Activated T-cell treated with anti-CD3 and anti-CD28 coated beads, Interleukin-2, amount 50 U/mL, for 72 hours (primary cell): Measurements from ENCODE around the gene FAM227A. TPM values are rescaled to one million over a fixed set of nuclear protein-coding genes. Genes with fewer than 3 reads are reported as not detected.
"Not testable (repeated sequence)": the region's sequence is repeated elsewhere in the genome, so short reads cannot be mapped to it uniquely, and the experiment has no call there.

ENCODE experiments used
- ATAC-seq, 2 donors: fragments of 150-1000 bp; cut with Tn5 transposase; replicated peaks in 1 of 2; 2 replicates each; pipeline ENCODE4 v1.10.0; 2021; ENCODE audit warnings: moderate library complexity in 2 of 2, mild to moderate bottlenecking in 1 of 2
- DNase-seq, 2 donors: peaks; one replicate each; pipeline ENCODE4 v3.0.0; 2021 to 2022; ENCODE audit warnings: mixed read lengths in 1 of 2
- H3K27ac Mint-ChIP-seq: one replicate; pipeline ENCODE4 v1.8.0; 2022; ENCODE audit warnings: mild to moderate bottlenecking, moderate library complexity, mixed read lengths
- H3K27me3 Mint-ChIP-seq: one replicate; pipeline ENCODE4 v1.8.0; 2022; ENCODE audit warnings: low read depth, mixed read lengths
- H3K36me3 Mint-ChIP-seq, 2 donors: one replicate each; pipeline ENCODE4 v1.8.0; 2022; ENCODE audit warnings: mixed read lengths in 2 of 2, mild to moderate bottlenecking in 1 of 2; ENCODE audit not compliant: insufficient read depth in 2 of 2
- H3K4me1 Mint-ChIP-seq: one replicate; pipeline ENCODE4 v1.8.0; 2022; ENCODE audit warnings: low read depth, mixed read lengths
- H3K4me3 Mint-ChIP-seq, 2 donors: one replicate each; pipeline ENCODE4 v1.8.0; 2022; ENCODE audit warnings: mild to moderate bottlenecking in 2 of 2, mixed read lengths in 2 of 2, moderate library complexity in 2 of 2
- H3K9me3 Mint-ChIP-seq, 2 donors: one replicate each; pipeline ENCODE4 v1.8.0; 2022; ENCODE audit warnings: mixed read lengths in 2 of 2
- total RNA-seq, 2 donors: library from RNA; stranded (reverse); gene quantifications; one replicate each; pipeline ENCODE4 v1.2.3, GENCODE V29; 2022

Gene FAM227A
- total RNA-seq, 2 donors from 2014 or later: 0.28 to 0.34 TPM

- Mint-ChIP-seq H3K27ac (no peak overlapping the region), H3K4me3 (no peak overlapping the region), H3K36me3 (peaks cover 0 to 3% of the 10 kb centered on the region in 2 donors), H3K27me3 (no peaks in the 10 kb centered on the region), H3K9me3 (no peaks in the 10 kb centered on the region), H3K4me1 (peaks cover 6% of the 10 kb centered on the region)
- DNase-seq: no peak
- no peak for ATAC-seq
Measured at GRCh38 chr22:38614332-38615063, 41.7 kb downstream of the FAM227A start.

- H3K27me3 Mint-ChIP-seq: no peaks in the 10 kb centered on the region
- H3K4me1 Mint-ChIP-seq: peaks cover 6% of the 10 kb centered on the region
- DNase-seq (no peak), ATAC-seq (peak; percentile 58 to 65)
- no peak overlapping the region for H3K4me3 Mint-ChIP-seq
- H3K36me3 Mint-ChIP-seq: no peaks in the 10 kb centered on the region
- H3K9me3 Mint-ChIP-seq: no peaks in the 10 kb centered on the region
- H3K27ac Mint-ChIP-seq: no peak overlapping the region
Measured at GRCh38 chr22:38613588-38613987, 42.6 kb downstream of the FAM227A start.

DNA sequence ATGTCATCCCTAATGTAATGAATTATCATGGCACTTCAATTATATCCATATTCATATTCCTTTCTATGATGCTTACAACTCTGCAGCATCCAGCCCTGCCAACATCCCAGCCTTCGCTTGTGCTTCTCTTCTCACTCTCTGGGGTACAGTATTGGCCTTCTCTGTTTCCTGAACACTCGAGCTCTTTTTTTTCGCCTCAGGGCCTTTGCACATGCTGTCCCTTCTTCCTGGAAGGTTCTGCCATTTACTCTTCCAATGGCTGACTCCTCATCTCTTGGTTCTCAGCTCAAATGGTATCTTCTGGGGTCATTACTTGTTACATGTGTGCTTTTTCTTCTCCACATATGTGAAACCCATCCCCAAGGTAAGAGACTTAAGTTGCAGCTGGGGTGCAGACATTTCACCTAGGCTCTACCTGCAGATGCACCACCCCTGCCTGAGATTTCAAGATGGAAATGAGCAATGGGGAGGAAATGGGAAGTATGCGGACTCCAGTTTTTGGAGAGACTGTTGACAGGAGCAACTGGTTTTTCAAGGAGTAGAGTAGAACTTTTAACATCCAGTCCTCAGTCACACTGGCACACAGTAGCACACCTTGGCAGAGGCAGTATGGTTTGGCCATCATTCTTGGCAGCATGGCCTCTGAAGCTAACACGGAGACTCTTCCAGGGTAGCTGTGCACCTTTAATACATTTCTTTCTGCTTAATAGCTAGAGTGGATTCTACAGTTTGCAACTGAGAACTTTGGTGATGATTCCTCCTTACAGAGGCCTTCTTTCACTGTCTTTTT lies 43.8 kb downstream of the FAM227A start:
- ATAC-seq (no peak), DNase-seq (no peak)
- H3K27me3 Mint-ChIP-seq: no peaks in the 10 kb centered on the region
- no peak overlapping the region for H3K4me3 Mint-ChIP-seq
- no peaks in the 10 kb centered on the region for H3K36me3 Mint-ChIP-seq
- H3K9me3 Mint-ChIP-seq: no peaks in the 10 kb centered on the region
- H3K4me1 Mint-ChIP-seq: peaks cover 6% of the 10 kb centered on the region
- no peak overlapping the region for H3K27ac Mint-ChIP-seq

DNA sequence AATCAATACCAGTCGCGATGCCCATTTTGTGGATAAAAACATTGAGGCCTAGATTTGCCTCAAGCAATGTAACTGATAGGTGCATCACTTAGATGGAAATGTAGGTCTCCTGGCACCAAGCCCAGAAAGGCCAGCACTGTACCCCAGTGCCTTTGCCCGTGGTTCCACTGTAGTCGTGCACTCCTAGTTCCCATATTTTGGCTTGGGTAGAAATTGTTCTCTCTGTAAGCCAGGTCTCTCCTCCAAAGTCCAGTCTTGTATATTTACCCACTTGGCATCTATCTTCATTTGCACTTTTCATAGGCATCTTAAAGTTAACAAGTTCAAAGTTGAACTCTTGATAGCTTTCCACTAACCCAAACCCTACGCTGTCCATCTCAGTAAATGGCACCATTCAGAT lies 44.6 kb downstream of the FAM227A start:
- Mint-ChIP-seq H3K36me3 (no peaks in the 10 kb centered on the region), H3K27ac (no peak overlapping the region), H3K4me1 (peaks cover 6% of the 10 kb centered on the region), H3K9me3 (no peaks in the 10 kb centered on the region), H3K4me3 (no peak overlapping the region), H3K27me3 (no peaks in the 10 kb centered on the region)
- no peak for DNase-seq
- ATAC-seq: no peak

DNA sequence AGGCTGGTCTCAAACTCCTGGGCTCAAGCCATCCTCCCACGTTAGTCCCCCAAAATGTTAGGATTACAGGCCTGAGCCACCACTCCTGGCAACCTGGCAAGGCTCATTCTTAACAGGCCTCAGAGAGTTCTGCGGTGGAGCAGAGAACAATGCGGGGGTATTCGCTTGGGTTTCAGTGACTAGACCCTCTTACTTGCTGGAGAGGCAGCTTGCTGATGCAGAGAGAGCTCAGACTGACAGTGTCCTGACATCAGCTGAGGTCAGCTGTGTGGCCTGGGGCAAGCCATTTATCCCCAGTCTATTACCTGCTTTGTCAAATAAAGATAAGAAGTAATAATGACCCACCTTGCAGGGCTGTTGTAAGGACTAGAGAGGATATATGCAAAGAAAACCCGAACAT lies 46.0 kb downstream of the FAM227A start:
- no peak for ATAC-seq
- no peaks in the 10 kb centered on the region for H3K9me3 Mint-ChIP-seq
- no peaks in the 10 kb centered on the region for H3K36me3 Mint-ChIP-seq
- H3K4me3 Mint-ChIP-seq: no peak overlapping the region
- no peak for DNase-seq
- no peak overlapping the region for H3K27ac Mint-ChIP-seq
- H3K4me1 Mint-ChIP-seq: peaks cover 6% of the 10 kb centered on the region
- H3K27me3 Mint-ChIP-seq: no peaks in the 10 kb centered on the region

DNA sequence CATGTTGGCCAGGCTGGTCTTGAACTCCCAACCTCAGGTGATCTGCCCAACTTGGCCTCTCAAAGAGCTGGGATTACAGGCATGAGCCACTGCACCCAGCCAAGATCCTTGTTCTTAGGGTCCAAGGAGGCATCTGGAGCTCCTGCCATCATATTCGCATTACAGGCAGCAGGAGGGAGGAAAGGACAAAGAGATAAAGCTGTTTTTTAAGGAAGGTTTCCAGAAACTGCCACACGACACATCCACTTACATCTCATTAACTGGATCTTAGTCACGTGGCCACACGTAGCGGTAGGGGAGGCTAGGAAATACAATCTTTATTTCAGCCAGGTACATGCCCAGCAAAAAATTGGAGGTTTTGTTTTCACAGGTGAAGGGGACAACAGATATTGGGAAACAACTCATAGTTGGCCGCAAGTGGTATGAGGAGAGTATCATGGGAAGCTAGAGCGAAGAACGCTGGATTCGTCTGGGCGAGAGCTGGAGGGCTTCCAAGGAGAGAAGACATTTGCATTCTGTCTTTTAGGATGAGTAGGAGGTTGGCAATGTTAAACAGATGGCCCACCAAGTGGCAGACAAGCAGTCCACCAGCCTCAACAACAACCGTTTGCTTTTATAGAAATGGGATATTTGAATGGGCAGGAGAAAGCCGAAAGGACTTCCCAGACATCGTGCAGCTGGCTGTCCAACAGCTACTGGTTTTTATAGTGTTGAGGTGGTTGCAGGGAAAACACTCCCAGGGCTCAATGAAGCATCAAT lies 47.0 kb downstream of the FAM227A start:
- Mint-ChIP-seq H3K9me3 (no peaks in the 10 kb centered on the region), H3K27ac (no peak overlapping the region), H3K4me3 (no peak overlapping the region), H3K36me3 (no peaks in the 10 kb centered on the region), H3K27me3 (no peaks in the 10 kb centered on the region), H3K4me1 (peaks cover 6% of the 10 kb centered on the region)
- ATAC-seq (no peak), DNase-seq (no peak)

DNA sequence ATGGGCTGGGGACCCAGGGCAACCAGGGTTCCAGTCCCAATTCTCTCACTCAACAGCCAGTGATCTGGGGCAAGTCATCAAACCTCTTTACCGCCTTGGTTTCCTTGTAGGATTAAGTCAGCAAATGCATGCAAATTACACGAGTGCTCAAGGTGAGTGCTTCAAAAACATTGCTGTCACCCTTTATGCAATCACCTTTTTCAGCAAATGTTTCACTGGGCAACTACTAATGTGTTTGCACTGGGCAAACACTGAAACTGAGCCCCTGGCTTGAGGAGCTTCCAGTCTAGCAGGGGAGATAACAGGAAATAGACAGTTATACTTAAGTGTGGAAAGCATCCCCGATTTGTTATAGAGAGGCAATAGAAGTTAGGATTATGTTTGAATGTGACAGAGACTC lies 48.5 kb downstream of the FAM227A start:
- no peak overlapping the region for H3K27ac Mint-ChIP-seq
- H3K27me3 Mint-ChIP-seq: no peaks in the 10 kb centered on the region
- H3K36me3 Mint-ChIP-seq: no peaks in the 10 kb centered on the region
- no peaks in the 10 kb centered on the region for H3K9me3 Mint-ChIP-seq
- DNase-seq: no peak
- ATAC-seq: no peak
- H3K4me1 Mint-ChIP-seq: no peaks in the 10 kb centered on the region
- no peak overlapping the region for H3K4me3 Mint-ChIP-seq

DNA sequence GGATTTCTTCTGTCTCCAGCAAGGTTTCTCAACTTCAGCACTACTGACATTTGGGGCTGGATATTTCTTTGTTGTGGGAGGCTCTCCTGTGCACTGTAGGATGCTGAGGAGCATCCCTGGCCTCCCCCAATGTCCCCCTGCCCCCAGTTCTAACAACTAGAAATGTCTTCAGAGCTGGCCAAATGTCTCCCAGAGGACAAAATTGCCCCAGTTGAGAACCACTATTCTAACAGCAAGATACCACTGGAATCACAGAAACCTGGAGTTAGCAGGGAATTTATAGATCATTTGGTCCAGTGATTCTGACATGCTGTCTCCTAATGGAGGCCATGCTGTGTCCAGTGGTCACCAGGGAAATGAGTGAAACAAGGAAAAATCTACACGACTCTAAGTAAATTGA lies 54.0 kb downstream of the FAM227A start:
- ATAC-seq: no peak
- H3K27me3 Mint-ChIP-seq: no peaks in the 10 kb centered on the region
- no peaks in the 10 kb centered on the region for H3K36me3 Mint-ChIP-seq
- H3K4me3 Mint-ChIP-seq: no peak overlapping the region
- no peaks in the 10 kb centered on the region for H3K9me3 Mint-ChIP-seq
- no peaks in the 10 kb centered on the region for H3K4me1 Mint-ChIP-seq
- no peak for DNase-seq
- H3K27ac Mint-ChIP-seq: no peak overlapping the region

DNA sequence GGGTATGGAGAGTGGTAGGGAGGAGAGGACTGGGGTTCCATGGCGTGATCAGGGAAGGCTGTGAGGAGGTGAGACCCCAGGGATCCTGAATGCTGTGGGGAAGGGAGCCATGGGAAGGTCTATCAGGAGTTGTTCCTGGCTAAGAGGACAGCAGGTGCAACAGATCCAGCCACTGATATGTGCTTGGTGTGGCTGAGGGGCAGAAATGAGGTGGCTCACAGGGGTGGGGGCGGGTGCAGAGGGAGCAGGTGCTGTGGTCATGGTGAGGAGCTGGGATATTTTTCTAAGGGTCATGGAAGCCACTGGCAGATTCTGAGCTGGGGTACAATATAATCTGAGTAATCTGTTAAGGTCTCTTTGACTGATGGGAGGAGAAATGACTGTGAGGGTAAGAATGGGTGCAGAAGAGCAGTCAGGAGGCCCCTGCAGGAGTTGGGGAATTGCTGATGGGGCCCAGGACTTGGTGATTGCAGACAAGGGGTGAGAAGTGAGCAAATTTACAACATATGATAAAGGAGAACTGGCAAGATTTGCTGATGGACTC lies 54.9 kb downstream of the FAM227A start:
- H3K4me1 Mint-ChIP-seq: no peaks in the 10 kb centered on the region
- ATAC-seq (peak in 1 of 2 donors; percentile 39), DNase-seq (no peak)
- no peaks in the 10 kb centered on the region for H3K9me3 Mint-ChIP-seq
- H3K4me3 Mint-ChIP-seq: no peak overlapping the region
- no peak overlapping the region for H3K27ac Mint-ChIP-seq
- H3K27me3 Mint-ChIP-seq: no peaks in the 10 kb centered on the region
- no peaks in the 10 kb centered on the region for H3K36me3 Mint-ChIP-seq

DNA sequence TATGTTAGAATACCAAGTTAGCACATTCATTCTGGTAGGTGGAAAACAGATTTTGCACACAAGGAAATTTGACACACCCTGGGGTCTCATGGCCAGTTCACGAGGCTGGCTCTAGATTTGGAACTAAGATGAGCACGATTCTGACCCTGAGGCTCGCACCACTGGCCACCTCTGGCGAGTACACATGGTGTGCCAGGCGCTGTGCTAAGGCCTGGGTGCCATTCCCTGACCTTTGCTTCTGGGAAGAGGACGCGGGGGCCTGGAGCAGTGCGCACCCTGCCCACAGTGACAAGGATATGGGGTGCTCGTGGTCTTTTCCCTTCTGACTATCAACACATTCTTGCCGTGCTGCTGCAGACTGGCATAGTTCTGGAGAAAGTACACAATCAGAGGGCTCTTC lies 56.7 kb downstream of the FAM227A start:
- ATAC-seq: no peak
- no peaks in the 10 kb centered on the region for H3K36me3 Mint-ChIP-seq
- H3K27ac Mint-ChIP-seq: no peak overlapping the region

GRCh38 chr22:38582923-38583322 lies 73.3 kb downstream of the FAM227A start:
- not testable (repeated sequence) for H3K4me3 Mint-ChIP-seq, H3K27me3 Mint-ChIP-seq, H3K36me3 Mint-ChIP-seq, H3K9me3 Mint-ChIP-seq, DNase-seq, H3K4me1 Mint-ChIP-seq, H3K27ac Mint-ChIP-seq, ATAC-seq

More for the DNA sequence above, 56.7 kb downstream of the FAM227A start:
- H3K4me1 Mint-ChIP-seq: no peaks in the 10 kb centered on the region
- DNase-seq: no peak
- H3K9me3 Mint-ChIP-seq: no peaks in the 10 kb centered on the region
- H3K27me3 Mint-ChIP-seq: no peaks in the 10 kb centered on the region
- H3K4me3 Mint-ChIP-seq: no peak overlapping the region

DNA sequence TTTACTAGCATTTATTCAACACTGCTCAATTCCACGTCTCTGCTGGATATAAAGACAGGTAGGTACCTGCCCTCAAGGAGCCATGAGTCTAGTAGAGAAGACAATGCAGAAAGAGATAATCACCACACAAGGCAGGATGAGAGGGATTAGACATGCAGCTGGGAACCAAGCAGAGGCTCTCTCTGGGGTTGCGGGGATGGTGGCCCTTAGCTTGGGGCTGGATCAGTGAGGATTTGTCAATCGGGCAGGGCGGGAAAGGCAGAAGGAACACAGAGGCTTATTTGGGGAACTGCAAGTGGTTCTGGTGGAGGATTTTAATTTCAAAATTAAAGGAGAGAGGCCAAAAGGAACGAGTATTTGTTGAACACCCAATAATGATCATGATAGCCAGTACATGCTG lies 77.7 kb downstream of the FAM227A start:
- H3K4me1 Mint-ChIP-seq: peaks cover 4% of the 10 kb centered on the region
- no peak overlapping the region for H3K27ac Mint-ChIP-seq
- ATAC-seq: no peak
- H3K9me3 Mint-ChIP-seq: no peaks in the 10 kb centered on the region
- no peak overlapping the region for H3K4me3 Mint-ChIP-seq
- H3K27me3 Mint-ChIP-seq: peaks cover 6% of the 10 kb centered on the region
- H3K36me3 Mint-ChIP-seq: no peaks in the 10 kb centered on the region
- DNase-seq: no peak

DNA sequence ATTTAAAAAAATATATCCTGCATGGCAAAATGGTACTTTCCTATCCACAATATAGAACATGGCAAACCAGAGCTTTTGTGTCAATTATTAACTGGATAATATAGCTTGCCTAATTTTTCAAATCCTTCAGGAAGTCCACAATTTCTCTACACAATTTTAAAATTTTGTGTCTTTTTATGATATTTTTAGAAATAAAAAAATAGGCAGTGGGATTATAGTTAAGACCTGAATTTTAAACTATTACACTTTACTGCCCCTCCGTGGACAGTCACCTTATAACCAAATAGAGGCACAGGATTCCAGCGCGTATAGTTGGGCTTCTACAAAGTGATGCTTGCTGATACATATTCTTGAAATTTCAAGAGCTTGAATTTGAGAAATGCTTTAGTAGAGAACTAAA lies 84.1 kb downstream of the FAM227A start:
- no peak for ATAC-seq

More for the DNA sequence above, 84.1 kb downstream of the FAM227A start:
- peak; percentile 17 to 36 for DNase-seq
- Mint-ChIP-seq H3K27ac (no peak overlapping the region), H3K4me3 (no peak overlapping the region), H3K27me3 (no peaks in the 10 kb centered on the region), H3K4me1 (peaks cover 15% of the 10 kb centered on the region), H3K36me3 (no peaks in the 10 kb centered on the region), H3K9me3 (no peaks in the 10 kb centered on the region)
